DMS79 (cell line): ENCODE results near the gene MYLK.

Experiments
- DNase-seq: peaks from one replicate; lab custom pipeline; 2025; lab: John Stamatoyannopoulos, UW

The MYLK gene

DNA sequence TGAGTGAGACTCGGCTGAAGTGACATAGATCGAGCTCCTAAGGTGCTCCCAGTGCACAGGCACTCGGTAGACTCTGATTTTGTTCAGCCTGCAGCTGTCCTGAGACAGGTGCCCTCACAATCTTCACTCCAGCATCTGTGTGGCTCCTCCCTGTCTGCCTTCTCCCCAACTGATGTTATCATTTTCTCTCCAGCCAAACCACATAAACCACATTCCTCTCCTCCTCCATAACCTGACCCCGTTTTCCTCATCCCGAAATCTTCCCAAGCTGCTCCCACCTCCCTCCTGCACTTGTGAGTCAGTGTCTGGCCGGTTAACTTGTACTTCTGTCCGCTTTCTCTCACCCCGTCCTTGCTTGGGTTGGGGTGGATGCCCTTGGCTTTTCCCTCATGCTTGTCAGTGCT, 206.0 kb downstream of the MYLK start:
- peak; percentile 42 for DNase-seq

DNA sequence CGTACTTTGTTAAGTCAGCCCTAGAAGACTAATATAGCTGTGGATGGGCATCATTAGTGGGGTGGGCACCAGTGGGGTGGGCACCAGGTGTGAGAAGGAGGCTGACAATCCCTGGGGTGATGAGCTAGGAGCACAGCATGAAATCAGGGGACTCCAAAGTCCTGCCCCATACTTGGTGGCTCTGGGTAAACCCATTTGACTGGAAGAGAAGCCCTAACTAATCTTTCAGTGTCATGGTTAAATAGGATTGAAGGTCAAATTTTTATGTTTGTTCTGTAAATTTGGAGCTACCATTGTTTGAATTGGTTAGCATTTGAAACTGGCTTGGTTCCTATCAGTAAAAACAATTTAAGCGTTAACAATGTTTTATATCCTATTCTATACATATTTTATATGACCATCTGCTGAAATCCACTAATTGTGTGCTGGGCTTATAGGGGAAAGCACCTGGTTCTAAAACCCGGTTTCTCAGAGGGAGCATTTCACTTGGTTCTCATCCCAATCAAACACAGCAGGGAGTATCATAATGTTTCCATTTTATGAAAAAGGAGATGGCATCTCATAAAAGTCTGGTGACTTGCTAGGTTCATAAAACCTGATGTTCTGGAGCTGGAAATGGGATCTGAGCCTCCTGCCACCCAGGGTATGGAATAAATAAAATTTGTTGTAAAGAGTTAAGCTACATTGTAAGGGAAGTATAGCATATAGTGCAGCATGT, 211.5 kb downstream of the MYLK start:
- DNase-seq, result no peak

DNA sequence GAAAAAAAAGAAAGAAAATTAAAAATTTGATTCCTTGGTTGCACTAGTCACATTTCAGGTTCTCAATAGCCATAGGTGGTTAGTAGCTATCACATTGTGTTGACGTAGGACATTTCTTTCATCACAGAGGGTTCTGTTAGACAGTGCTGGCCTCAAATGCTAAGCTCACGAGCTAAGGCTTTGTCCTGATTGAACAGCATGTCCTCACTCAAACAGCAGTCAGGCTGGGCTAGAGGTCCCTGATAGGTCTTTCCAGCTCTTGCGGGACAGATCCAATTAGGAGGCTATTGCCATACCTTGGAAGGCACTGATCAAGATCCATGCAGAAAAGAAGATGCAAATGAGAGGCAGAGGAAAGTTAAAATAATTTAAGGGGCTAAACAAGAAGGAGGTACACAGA, 213.4 kb downstream of the MYLK start:
- no peak for DNase-seq

DNA sequence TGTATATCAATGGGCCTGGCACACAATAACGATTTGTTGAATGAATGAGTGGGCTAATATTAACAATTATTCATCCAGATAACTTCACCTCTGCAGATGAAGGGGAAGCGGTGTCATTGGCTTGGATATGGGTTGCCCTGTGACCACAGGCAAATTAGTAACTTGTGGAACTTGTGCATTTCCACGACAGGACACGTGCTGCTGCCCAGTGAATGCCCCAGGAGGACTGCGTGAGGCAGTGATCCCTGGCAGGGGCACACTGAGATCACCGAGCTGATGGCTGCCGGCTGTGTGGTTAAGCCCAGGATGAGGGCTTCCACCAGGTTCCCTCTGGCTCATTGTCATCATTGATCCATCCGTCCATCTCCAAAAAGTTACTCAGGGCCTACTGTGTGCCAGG, 215.2 kb downstream of the MYLK start:
- DNase-seq, result no peak

DNA sequence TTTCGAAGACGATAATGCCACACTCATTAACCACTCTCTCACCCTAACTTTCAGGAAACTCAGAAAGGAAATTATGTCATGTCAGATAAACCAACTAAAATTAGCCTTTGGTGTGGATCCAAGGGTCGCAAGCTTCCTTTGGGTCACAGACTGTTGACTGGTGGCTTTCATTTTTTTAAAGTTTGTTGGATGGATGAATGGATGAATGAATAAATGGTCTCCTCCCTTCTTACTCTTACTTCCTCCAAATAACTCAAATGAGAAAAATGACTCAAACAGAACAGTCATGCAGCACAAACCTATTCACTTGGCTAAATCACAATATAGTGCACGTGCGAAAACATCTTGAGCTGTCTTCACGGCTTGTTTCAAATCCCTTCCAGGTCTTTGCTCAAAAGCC, 216.3 kb downstream of the MYLK start:
- DNase-seq, result no peak

DNA sequence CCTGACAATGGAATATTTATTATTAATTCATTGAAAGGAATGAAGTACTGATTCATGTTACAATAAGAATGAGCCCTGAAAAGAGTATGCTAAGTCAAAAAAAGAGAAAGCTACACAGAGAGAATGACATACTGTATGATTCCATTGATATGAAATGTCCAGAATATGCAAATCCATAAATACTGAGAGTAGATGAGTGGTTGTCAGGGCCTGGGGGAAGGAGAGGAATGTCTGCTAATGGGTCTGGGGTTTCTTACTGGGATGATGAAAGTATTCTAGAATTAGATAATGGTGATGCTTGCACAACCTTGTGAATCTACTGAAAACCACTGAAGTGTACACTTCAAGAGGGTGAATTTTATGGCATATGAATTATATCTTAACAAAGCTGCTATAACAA, 219.4 kb downstream of the MYLK start:
- no peak for DNase-seq

DNA sequence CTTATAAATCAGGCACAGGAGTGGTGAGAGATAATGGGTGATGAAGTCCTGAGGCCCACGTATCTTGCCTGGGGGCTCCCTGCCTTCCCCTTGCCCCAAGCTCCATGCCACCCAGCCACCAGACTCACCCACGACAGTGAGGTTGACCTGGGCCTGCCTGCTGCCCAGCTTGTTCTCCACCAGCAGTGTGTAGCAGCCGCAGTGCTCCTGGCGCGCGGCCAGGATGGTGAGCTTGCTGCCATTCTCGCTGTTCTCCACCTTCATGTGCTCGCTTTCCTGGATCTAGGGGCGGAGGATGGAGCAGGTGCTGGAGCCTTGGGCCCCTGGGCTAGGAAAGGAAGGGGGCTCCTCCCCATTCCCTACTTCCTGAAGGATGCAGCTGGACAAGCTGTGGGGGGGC, 220.2 kb downstream of the MYLK start:
- DNase-seq, result no peak

DNA sequence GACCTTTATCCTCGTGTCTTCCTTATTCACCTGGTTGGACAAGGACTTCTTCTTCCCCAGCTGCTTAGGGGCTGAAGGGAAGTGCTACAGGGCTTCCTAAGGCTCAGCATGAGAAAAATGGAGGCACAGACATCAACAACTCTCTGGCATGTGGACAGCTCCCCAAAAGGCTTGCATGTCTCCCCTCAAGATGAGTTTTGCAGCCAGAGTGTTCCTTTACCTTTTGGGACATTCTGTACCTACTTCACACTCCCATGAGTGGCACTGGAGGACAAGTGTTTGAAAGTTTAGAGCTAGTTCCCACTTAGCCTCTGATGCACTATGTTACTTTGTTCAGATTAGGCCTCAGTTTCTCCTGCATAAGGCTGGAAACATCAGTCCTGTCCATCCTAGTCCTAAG, 222.2 kb downstream of the MYLK start:
- DNase-seq, result no peak

DNA sequence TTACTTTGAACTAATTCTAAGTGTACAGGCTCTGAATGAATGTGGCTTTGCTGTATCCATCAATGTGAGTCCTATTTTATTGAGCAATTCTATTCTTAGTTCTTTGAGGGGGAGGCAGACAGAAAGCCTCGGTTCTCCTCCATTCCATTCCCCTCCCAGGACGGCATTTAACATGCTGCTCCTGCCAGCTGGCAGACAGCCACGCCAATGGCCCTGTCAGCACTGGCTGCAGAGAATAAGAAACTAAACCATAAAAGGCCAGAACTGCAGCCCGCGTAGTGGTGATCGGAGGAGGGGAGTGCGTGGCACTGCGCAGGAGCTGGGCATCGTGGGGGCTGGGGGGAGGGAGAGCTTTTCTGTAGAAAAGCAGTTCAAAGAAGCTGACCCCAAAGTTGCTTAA, 223.2 kb downstream of the MYLK start:
- peak; percentile 61 for DNase-seq

DNA sequence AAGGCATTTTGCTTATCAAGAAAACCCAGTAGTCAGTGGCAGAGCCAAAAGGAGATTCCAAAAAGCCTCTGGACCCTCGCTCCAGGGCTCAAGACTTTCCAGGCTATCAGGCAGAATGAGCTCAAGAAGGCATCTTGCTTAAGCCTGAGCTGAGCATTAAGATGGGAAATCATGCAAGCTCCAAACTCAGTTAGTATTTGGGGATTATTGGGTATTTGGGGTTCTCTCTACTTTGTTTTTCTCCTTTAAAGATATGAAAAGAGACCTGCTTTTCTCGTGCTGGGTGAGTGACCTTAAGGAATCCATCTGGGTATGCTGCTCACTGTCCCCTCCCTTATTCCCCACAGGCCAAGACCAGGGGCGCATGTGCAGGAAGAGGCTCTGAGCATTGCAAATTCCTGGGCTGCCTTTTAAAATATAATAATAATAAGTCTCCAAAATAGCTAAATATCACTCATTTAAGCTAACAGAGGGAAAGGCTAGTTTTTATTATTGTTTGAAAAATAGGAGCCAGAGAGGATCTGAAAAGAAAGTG, 223.9 kb downstream of the MYLK start:
- DNase-seq, result no peak

DNA sequence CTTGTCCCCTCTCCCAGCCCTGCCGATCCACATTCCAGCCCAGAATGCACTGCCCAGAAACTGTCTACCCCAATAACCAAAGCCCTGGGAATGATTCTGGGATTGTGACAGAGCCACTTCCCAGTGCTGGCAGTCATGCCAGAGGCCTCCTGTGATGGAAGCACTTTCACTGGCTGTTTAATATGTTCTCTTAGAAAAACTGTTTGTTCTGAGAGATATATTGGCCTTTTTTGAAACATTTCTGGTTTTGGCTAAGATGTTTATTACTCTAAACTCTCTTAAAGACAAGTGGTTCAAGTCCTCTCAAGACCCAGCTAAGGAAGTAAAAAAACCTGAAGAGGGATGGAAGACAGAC, 225.3 kb downstream of the MYLK start:
- peak; percentile 45 for DNase-seq

DNA sequence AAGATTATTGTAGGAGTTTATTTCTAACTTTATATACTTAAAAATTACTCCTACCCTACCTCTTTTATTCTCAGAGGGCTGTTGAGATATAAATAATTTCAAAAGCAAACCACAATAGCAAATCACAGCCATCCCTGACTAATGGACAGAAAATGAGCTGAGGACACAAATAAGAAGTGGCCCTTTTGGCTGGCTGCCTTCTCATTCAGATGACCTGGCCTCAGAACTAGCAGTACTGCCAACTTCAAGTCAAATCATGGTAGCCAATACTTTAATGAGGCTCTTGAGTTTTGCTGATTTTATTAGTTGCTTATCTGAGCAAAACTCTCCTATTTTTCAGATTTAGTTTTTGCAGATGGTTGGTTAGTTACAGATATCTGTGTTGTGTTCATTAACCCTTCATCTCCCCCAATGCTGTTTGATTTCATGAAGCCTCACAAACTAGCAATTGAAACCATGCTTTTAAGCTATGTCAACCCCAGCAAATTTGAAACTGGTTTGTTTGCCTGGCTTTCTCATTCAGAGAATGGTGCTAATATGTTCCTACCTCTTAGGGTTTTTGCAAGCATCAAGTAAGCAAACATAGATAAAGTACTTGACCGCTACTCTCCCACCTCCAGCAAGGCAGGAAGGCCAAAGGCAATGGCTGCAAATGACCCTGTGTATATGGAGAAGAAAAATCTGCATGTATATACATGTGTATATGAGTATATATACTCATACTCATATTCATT, 225.8 kb downstream of the MYLK start:
- DNase-seq, result peak; percentile 56

DNA sequence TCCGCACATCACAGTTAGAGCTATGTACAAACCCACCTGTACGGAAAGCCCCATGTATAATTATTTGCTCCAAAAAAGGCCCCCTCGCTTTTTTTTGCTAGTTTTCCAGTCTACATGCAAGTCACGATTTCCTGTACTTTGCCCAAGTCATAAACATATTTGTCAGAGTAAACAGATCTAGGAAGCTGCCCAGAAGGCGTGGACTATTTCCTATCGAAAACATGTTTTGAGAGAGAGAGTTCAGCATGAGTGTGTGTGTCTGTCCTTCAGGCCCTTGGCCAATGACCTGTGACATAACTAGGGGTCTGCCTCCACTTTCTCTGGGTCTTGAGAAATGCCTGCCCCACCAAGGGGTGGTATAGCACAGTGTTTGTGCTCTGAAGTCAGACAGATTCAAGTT, 226.6 kb downstream of the MYLK start:
- no peak for DNase-seq

DNA sequence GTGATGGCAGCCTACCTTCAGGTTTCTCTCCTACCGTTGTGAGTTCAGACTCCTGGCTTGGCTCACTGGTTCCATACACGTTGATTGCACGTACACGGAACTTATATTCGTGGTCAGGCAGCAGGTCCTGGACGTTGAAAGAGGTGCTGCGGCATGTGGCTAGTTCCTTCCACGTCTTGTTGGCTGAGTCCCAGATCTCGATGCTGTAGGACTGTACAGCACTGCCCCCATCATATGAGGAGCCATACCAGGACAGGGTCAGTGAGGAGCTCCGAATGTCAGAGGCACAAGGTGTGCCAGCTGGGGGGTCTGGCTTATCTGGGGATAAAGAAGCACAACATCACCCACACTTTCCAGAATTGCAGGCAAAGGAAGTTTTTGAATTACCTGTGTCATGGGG, 227.0 kb downstream of the MYLK start:
- no peak for DNase-seq

DNA sequence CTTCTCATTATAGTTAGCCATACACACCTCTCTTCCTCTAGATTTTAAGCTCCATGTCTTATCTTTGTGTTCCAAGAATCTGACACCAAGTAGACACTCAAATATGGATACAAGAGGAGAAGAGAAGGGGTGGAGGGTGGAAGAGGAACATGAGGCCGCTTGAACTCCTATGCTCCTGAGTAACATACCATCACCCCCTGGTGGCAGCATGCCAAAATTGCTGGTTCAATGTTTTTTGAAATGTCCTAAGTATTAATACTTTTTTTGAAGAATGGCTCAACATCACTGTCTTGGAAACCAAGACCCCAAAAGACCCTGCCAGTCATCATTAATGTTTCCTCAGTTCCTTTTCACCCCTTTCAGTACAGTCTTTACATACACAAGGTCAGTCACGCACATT, 227.4 kb downstream of the MYLK start:
- no peak for DNase-seq

DNA sequence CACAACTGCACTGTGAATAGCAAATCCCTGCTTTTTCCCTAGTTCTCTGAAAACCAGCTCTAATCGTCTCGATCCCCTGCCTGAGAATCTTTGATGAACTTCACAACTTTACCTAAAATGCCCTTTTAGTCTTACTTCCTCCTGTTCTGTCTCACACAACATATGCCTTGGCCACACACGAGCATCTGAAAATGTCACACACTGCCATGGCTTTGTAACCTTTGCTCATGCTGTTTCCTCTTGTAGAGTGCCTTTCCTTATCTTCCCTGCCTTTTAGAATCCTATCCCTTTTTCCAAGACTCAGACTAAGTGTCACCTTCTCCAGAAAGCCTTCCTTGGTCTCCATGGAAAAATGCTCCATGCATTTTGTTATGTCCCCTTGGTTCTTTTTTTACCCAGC, 227.9 kb downstream of the MYLK start:
- no peak for DNase-seq

DNA sequence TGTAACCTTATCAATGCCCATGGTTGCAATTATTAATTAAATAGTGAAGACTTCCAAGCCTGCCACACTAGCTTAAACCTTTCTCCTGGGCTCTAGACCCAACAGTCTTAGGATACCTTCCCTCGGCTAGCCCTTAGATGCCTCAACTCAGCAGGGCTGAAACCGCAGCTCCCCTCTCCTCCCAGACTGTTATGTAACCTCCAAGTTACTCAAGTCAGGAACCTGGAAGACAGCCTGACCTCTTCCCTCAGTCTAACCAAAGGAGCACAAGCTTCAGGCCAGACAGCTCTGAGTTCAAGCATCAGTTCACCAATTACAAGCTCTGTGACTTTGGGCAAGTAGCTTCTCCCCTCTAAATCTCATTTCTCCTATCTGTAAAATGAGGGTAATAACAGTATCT, 228.7 kb downstream of the MYLK start:
- no peak for DNase-seq

DNA sequence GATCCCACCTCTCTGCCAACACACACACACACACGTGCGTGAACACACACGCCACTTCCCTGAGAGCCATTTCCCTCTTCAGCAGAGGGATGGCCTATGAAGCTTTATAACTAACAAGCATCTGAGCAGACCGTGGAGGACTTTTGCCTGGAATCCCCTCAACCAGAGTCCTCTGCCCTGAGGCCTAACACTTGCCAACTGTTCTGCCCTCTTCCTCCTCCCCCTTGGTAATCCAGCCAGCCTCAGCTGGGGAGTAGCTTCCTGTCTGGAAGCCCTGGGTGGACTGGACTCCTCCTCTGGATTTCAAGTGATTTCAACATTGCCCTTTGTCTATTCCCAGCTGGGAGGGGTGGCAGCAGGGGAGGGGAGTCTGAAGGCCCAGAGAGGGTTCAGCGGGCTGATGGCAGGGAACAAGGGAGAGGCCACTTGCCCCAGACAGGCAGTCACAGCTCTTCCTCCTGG, 230.9 kb downstream of the MYLK start:
- DNase-seq, result peak; percentile 68

DNA sequence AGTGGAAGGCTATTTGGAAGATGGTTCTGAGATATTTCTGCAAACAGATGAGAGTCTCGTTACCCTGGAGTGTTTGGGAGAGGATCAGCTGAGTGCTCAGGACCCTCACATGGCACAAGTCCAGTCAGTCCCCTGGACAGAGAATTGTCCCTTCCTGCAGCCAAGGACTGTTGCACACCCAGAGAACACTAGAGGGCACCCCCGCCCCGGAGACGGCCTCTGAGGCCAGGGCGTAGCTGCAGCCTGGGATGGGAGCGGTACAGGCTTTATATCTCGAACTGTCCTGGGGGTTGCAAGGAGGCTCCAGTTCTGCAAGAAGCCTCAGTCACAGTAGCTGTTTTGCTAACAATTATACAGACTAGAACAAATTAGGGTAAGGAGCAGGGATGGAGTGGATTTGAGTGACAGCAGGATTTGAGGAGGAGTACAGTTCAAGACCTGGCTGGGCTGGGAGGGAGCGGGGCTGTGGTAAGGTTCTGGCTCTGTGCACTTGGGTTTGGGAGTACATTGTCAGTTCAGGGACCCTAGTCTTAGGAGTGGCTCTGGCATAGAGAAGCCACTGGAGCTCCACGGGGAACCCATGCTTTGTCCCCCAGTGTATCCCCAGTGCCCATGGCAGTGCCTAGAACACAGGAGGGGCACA, 231.7 kb downstream of the MYLK start:
- DNase-seq, result peak; percentile 56

DNA sequence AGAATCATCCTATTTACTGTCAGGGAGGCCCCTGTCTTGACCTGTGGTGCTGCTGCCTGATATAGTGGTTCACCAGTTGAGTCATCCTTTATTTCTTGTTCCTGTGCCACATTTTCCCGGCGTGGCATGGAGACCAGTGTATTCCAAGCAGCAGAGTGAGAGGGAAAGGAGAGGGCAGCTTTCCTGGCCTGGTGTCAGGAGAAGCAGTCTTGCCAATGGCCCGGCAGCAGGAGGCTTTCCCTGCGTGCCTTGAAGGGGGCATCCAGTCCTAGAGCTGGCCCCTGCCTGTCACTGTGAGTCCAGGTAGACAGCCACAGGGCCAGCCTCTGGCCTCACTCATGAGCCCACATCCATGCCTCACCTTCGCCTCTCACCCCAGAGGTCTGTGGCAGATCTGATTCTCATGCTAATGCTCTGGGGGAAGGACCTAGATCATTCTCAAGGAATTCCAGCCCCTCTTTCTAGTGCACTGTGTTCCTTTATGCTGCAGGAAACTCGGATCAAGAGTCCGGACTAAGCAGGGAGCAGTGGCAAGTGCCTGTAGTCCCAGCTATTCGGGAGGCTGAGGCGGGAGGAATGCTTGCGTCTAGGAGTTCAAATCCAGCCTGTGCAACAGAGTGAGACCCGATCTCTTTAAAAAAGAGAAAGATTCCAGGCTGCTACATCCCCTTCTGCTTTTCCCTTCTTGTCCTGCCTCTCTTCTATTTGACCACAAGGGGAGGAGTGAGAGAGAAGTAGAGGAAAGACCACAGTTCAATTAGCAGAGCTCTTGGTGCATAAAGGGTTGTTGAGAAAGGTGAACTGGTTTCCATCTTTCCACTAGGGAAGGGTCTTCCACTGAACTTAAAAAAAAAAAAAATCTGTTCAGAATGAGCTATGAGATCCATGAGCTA, 232.4 kb downstream of the MYLK start:
- DNase-seq, result no peak

DNA sequence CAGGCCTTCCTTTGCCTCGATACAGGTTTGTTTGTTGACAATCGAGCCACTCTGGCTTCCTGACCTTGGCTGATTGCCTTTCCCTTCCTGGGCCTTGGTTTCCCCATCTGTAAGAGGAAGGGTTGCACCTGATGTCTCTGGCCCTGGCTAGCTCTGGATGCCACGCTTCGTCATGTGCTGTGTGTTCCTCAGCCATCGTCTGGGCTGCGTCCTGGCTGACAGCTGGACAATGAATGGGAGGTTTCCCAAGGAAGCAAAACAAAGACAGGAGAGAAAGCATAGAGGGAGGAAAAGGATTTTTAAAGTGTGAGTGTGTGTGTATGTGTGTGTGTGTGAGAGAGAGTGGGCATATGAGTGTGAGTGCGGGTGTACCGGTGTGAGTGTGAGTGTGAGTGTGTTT, 234.0 kb downstream of the MYLK start:
- no peak for DNase-seq
